GM18498 (cell line): ENCODE measurements around the gene MAGI2.

Experiments
- ATAC-seq: cut with Tn5 transposase; IDR thresholded peaks from one replicate; pipeline ENCODE4 v1.9.1; 2021; ENCODE audit warnings: mild to moderate bottlenecking, moderate library complexity; ENCODE audit not compliant: unreplicated experiment

Gene MAGI2

GRCh38 chr7:79308192-79308591 lies 145.3 kb downstream of the MAGI2 start:
- no peak for ATAC-seq

GRCh38 chr7:79307376-79307775 lies 146.1 kb downstream of the MAGI2 start:
- ATAC-seq = no peak

DNA sequence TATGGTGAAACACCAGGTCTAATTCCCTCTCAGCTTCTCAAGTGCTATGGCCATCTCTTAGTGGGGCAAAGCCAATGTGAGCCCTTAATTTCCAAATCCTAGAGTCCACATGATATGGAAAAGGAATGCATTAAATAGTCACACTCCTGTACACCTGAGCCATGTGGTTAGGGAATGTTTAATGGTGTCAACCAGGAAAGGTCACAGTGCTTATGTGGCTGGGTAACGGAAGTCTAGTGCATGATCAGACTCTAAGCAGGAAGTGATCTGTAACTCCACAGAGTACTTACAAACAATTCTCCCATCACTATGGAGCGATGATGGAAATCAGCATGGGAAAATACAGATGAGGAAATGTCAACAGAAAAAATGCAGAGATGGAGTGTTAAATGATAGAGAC lies 148.8 kb downstream of the MAGI2 start:
- no peak for ATAC-seq

- ATAC-seq = no peak
These were observed 151.2 kb downstream of the MAGI2 start for GRCh38 chr7:79302293-79302692.

GRCh38 chr7:79301419-79301818 lies 152.0 kb downstream of the MAGI2 start:
- no peak for ATAC-seq

- ATAC-seq = no peak
These were observed 152.9 kb downstream of the MAGI2 start for GRCh38 chr7:79300573-79300972.

DNA sequence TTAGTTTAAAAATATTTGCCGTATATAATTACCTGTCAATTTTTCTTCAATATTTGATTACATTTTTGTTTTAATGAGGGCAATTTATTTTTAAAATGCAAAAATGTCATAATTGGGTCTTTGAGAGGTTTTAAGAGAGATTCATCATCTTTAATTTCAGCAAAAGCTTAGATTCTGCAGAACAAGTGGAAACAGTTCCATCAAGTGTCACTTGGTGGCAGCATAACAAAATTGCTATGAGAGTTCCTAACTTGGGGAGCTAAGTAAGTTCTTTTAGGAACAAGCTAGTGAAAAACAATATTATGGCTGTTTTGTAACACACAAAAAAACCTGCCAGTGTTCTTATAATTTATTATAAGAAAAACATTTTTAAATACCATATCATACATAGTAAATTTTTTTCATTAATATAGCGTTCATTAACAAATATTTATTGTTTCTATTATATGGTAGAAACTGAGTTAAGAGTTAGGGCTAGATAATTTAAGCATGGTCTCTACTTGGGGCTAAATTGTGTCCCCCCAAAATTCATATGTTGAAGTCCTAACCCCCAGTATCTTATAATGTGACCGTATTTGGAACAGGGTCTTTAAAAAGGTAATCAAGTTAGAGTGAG lies 155.2 kb downstream of the MAGI2 start:
- peak; percentile 54 for ATAC-seq

DNA sequence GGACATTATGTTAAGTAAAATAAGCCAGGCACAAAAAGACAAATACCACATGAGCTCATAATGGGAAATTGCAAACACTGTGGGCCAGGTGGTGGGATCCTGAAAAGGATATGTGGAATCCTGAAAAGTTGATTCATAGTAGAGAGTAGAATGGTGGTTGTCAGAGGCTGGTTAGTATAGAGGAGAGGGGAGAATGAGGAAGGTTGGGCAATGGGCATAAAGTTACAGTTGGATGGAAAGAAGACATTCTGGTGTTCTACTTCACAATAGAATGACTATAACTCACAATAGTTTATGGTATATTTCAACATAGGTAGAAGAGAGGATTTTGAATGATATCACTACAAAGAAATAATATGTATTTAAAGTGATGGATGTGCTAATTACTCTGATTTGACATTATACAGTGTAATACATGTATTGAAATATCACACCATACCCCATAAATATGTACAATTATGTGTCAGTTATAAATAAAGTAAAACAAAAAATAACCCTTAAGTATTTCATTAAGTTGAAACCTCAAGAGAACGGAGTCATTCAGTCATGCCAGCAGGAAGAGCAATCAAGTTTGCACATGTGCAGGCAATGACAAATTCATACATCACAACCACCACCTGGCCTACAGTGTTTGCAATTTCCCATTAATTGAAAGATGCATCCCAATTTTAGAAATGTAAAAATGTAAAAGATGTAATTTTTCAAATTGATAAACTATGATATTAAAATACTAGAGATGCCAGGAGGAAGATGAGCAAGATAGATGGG lies 156.7 kb downstream of the MAGI2 start:
- ATAC-seq = no peak

DNA sequence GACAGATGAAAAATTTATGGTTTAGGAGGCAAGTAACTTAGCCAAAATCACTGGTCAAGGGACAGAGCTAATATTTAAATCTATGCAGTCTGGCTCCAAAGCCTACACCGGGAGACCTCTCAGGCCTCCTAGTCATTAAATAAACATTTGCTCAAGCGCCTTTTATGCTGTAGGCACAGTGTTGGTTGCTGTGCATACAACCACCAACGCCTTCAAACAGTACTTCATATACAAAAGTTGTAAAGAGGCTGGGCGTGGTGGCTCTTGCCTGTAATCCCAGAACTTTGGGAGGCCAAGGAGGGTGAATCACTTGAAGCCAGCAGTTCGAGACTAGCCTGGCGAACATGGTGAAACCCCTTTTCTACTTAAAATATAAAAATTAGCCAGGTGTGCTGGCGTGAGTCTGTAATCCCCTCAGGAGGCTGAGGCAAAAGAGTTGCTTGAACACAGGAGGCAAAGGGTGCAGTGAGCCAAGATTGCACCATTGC lies 159.8 kb downstream of the MAGI2 start:
- no peak for ATAC-seq

DNA sequence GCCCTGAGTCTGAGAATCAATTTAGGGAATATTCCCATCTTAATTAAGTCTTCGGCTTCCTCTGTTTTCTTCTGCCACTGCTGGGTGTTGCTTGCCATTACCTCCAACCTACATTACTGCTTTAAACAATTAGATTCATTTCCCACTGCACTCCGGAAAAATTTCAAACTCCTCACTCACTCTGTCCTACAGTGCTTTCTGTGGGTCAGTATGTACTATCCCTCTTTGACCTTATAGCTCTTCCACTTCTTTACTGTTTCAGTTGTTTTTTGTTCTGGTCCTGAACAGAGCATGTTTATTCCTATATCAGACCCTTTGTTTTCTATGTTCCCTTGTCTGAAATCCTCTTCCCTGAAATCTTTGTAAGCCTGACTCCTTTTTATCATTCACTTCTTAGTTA lies 160.6 kb downstream of the MAGI2 start:
- no peak for ATAC-seq

DNA sequence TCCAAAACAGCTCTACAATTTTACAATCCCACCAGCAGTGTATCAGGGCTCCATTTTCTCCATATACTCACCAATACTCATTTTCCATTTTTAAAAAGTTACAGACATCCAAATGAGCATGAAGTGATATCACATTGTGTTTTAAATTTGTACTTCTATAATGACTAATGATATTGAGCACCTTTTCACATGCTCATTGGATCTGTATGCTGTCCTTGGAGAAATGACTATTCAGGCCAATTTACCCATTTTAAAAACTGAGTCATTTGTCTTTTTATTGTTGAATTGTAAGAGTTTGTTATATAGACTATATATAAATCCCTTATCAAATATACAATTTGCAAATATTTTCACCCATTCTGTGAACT lies 162.0 kb downstream of the MAGI2 start:
- ATAC-seq = no peak

DNA sequence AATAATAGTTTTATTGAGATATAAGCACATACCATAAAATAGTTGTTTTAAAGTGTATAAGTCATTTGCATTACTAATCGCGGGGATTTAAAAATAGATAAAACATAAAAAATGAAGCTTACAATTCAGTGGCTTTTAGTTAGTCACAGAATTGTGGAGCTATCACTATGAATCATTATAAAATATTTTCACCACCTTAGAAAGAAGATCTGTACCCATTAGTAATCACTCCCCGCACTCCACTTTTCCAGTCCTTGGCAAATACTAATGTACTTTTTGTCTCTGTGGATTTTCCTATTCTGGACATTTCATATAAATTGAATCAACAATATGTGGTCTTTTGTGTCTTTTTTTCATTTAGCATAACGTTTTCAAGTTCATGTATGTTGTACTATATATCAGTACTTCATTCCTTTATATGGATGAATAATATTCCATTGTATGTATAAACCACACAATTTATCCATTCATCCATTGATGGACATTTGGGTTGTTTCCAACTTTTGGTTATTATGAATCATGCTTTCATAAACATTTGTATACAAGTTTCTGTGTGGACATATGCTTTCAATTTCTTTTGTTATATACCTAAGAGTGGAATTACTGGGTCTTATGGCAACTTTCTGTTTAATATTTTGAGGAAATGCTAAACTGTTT lies 162.5 kb downstream of the MAGI2 start:
- no peak for ATAC-seq

GRCh38 chr7:79290398-79290797 lies 163.1 kb downstream of the MAGI2 start:
- ATAC-seq = no peak

DNA sequence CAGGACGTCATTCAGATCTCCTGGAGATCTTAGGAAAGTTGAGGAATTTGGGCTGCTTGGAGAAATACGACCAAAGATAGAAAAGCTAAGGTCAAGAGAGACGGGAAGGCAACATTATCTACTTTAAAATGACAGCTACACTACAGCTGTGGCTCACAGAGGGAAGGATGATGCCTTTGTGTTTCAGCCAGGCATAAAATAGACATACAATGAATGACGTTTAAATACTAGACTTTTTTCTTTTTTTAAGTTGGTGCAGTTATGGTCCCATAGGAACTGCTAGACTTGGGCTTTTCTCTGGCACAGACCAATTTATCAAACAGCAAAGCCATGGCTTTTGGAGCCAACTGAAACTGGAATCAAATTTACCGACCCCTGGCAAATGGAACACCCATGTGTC lies 164.8 kb downstream of the MAGI2 start:
- no peak for ATAC-seq

- ATAC-seq = no peak
These were observed 165.5 kb downstream of the MAGI2 start for GRCh38 chr7:79287981-79288380.

DNA sequence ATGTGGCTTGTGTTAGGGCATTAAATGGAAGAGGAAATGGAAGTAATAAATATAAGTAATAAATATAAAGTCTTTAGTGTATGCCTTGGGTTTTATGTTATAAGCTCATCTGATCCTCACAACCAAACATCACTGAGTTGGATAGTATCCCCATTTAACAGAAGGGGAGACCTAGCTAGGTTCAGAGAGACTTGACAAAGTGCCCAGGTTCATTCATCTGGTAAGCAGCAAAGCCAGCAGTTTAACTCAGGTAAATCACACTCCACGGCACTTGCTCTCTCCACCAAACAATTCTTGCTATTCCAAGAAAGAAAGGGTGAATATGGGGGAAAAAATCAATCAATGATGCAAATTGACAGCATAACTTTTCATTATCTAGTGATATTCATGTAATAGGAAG lies 167.3 kb downstream of the MAGI2 start:
- ATAC-seq = no peak

GRCh38 chr7:79285756-79286155 lies 167.7 kb downstream of the MAGI2 start:
- ATAC-seq = no peak

GRCh38 chr7:79284211-79284610 lies 169.3 kb downstream of the MAGI2 start:
- ATAC-seq = no peak

- no peak for ATAC-seq
These were observed 170.4 kb downstream of the MAGI2 start for GRCh38 chr7:79282882-79283602.

DNA sequence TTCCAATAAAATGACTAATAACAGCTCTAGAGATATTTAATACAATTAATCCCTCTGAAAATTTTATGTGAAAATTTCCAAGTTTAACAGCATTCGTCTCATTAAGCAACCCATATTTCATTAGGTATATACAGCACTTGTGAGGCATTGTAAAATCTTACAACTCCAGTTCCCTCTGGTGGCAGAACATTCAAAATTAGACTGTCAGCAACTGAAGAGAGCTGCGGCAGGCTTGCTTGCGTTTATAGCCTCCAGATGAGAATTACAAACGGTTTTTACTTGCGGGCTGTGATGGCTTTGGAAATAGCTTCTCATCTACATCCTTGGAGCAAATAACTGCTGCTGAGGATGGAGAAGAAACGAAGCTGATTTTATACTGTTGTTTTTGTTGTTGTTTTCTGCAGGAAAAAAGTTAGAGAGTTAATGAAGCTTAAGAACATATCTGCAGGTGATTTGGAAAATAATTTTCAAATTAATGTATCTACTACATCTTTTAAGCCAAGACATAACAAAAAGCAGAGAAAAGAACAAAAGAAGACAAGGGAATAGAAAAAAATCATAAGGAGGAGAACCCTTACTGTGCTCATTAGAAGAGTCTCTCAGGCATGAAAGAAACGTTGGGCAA lies 171.3 kb downstream of the MAGI2 start:
- ATAC-seq = no peak

- ATAC-seq = no peak
These were observed 172.0 kb downstream of the MAGI2 start for GRCh38 chr7:79281426-79281825.
